Measurements from ENCODE around the gene MYOM1. TPM values are rescaled to one million over a fixed set of nuclear protein-coding genes. Genes with fewer than 3 reads are reported as not detected.
"Not testable (repeated sequence)": the region's sequence is repeated elsewhere in the genome, so short reads cannot be mapped to it uniquely, and the experiment has no call there.

The MYOM1 gene
- total RNA-seq, 1 donor from 2014 or later, result 1.1 TPM

GRCh38 chr18:3221496-3221895, 1.7 kb upstream of the MYOM1 start:
- DNase-seq (ENCODE audit: low spot score, unreplicated experiment), result no peak
- Mint-ChIP-seq H3K4me3 (ENCODE audit: low read depth) (no peak overlapping the region), H3K4me1 (ENCODE audit: low read depth) (peaks cover 38% of the 10 kb centered on the region), H3K9me3 (ENCODE audit: low read depth) (peaks cover 8% of the 10 kb centered on the region), H3K36me3 (ENCODE audit: insufficient read depth) (peaks cover 3% of the 10 kb centered on the region), H3K27ac (no peak overlapping the region), H3K27me3 (no peaks in the 10 kb centered on the region)
- TF ChIP-seq, protein P1, sequence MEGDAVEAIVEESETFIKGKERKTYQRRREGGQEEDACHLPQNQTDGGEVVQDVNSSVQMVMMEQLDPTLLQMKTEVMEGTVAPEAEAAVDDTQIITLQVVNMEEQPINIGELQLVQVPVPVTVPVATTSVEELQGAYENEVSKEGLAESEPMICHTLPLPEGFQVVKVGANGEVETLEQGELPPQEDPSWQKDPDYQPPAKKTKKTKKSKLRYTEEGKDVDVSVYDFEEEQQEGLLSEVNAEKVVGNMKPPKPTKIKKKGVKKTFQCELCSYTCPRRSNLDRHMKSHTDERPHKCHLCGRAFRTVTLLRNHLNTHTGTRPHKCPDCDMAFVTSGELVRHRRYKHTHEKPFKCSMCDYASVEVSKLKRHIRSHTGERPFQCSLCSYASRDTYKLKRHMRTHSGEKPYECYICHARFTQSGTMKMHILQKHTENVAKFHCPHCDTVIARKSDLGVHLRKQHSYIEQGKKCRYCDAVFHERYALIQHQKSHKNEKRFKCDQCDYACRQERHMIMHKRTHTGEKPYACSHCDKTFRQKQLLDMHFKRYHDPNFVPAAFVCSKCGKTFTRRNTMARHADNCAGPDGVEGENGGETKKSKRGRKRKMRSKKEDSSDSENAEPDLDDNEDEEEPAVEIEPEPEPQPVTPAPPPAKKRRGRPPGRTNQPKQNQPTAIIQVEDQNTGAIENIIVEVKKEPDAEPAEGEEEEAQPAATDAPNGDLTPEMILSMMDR (IDR thresholded peaks at IDR 0.05; ENCODE audit: unreplicated experiment), result no peak

DNA sequence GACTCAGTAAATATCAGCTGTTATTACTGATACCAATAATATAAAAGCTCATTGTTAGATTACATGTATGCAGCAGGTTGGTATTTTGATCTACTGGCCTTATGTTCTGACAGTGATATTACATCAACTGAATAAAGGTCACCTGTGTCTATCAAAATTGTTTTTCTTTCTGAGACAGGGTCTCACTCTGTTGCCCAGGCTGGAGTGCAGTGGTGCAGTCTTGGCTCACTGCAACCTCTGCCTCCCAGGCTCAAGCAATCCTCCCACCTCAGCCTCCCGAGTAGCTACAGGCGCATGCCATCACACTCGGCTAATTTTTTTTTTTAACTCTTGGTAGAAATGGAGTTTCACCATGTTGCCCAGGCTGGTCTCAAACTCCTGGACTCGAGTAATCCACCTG, 1.1 kb upstream of the MYOM1 start:
- Mint-ChIP-seq H3K9me3 (ENCODE audit: low read depth) (peaks cover 13% of the 10 kb centered on the region), H3K4me1 (ENCODE audit: low read depth) (peaks cover 34% of the 10 kb centered on the region)
- not testable (repeated sequence) for H3K4me3 Mint-ChIP-seq (ENCODE audit: low read depth); DNase-seq (ENCODE audit: low spot score, unreplicated experiment); H3K27ac Mint-ChIP-seq; H3K36me3 Mint-ChIP-seq (ENCODE audit: insufficient read depth); H3K27me3 Mint-ChIP-seq

GRCh38 chr18:3219241-3219630, 532 bp downstream of the MYOM1 start:
- peaks cover 8% of the 10 kb centered on the region for H3K36me3 Mint-ChIP-seq (ENCODE audit: insufficient read depth)
- H3K4me3 Mint-ChIP-seq (ENCODE audit: low read depth), result no peak overlapping the region
- peaks cover 26% of the 10 kb centered on the region for H3K4me1 Mint-ChIP-seq (ENCODE audit: low read depth)
- no peaks in the 10 kb centered on the region for H3K27me3 Mint-ChIP-seq
- DNase-seq (ENCODE audit: low spot score, unreplicated experiment), result no peak
- peaks cover 13% of the 10 kb centered on the region for H3K9me3 Mint-ChIP-seq (ENCODE audit: low read depth)
- TF ChIP-seq, protein P1 (IDR thresholded peaks at IDR 0.05; ENCODE audit: unreplicated experiment), result no peak
- H3K27ac Mint-ChIP-seq, result peak overlapping the region; percentile 65

GRCh38 chr18:3218819-3219218, 949 bp downstream of the MYOM1 start:
- H3K4me1 Mint-ChIP-seq (ENCODE audit: low read depth), result peaks cover 27% of the 10 kb centered on the region
- H3K27me3 Mint-ChIP-seq, result no peaks in the 10 kb centered on the region
- H3K27ac Mint-ChIP-seq, result no peak overlapping the region
- peaks cover 13% of the 10 kb centered on the region for H3K9me3 Mint-ChIP-seq (ENCODE audit: low read depth)
- peaks cover 8% of the 10 kb centered on the region for H3K36me3 Mint-ChIP-seq (ENCODE audit: insufficient read depth)
- TF ChIP-seq, protein P1 (IDR thresholded peaks at IDR 0.05; ENCODE audit: unreplicated experiment), result no peak
- H3K4me3 Mint-ChIP-seq (ENCODE audit: low read depth), result no peak overlapping the region
- DNase-seq (ENCODE audit: low spot score, unreplicated experiment), result no peak

DNA sequence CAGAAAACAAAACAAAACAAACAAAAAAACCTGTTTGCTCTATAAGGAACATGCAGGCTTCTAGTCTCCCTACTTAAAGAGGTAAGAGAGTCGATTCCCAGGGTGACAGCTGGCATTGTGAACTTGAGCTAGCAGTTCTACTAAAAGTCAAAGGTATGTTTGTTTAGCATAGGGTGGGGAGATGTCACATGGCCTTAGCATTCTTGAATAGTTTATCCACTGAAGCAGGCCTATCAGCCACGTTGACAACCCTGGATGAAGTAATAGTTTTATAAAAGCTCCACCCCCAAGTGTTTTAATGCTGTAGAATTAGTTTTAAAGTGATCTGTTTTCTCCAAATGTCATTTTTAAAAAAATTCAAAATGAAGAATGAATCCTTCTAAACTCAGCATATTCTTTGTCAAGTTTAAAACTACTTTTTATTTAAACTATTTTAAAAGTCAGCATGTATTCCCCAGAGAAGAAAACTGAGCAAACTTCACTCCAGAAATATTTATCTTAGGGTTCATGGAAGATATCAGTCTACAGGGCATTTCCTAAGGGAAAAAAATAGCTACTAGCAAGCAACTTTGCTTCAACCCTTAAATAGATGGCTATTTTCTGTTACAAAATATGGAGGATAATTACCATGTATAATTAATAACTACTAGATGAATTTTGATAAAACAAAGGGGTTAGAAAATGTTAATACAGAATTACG, 1.7 kb downstream of the MYOM1 start:
- TF ChIP-seq, protein P1 (IDR thresholded peaks at IDR 0.05; ENCODE audit: unreplicated experiment), result no peak
- Mint-ChIP-seq H3K27ac (peak overlapping the region; percentile 86), H3K27me3 (no peaks in the 10 kb centered on the region), H3K4me3 (ENCODE audit: low read depth) (peak overlapping the region; percentile 36), H3K36me3 (ENCODE audit: insufficient read depth) (peaks cover 8% of the 10 kb centered on the region), H3K4me1 (ENCODE audit: low read depth) (peaks cover 30% of the 10 kb centered on the region), H3K9me3 (ENCODE audit: low read depth) (peaks cover 13% of the 10 kb centered on the region)
- no peak for DNase-seq (ENCODE audit: low spot score, unreplicated experiment)

DNA sequence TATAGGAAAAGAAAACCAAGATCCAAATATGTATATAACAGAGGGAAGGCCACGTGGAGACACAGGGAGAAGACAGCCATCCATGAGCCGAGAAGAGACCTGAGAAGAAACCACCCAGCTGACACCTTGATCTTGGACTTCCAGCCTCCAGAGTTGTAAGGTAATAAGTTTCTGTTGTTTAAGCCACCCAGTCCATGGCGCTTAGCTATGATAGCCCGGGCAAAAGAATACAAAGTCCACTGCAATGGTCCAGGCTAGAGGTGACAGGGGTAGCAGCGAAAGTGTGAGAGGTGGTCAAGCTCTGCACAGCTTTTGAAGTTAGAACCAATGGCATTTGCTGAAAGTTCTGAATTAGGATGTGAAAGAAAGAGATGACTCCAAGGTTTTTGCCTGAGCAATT, 2.8 kb downstream of the MYOM1 start:
- no peak overlapping the region for H3K4me3 Mint-ChIP-seq (ENCODE audit: low read depth)
- peaks cover 13% of the 10 kb centered on the region for H3K9me3 Mint-ChIP-seq (ENCODE audit: low read depth)
- DNase-seq (ENCODE audit: low spot score, unreplicated experiment), result no peak
- no peaks in the 10 kb centered on the region for H3K27me3 Mint-ChIP-seq
- peak overlapping the region; percentile 12 for H3K27ac Mint-ChIP-seq
- H3K36me3 Mint-ChIP-seq (ENCODE audit: insufficient read depth), result peaks cover 8% of the 10 kb centered on the region
- TF ChIP-seq, protein P1 (IDR thresholded peaks at IDR 0.05; ENCODE audit: unreplicated experiment), result no peak
- H3K4me1 Mint-ChIP-seq (ENCODE audit: low read depth), result peaks cover 30% of the 10 kb centered on the region

Data from progenitor cell of endocrine pancreas (in vitro differentiated cells).